Smooth muscle cell (in vitro differentiated cells): ENCODE measurements around the gene AMBP. TPM values are rescaled to one million over a fixed set of nuclear protein-coding genes. Genes with fewer than 3 reads are reported as not detected.

Experiments used
- DNase-seq: peaks from one replicate; lab custom pipeline; 2025; ENCODE audit not compliant: unreplicated experiment; lab: John Stamatoyannopoulos, UW
- H2AFZ ChIP-seq: fragments of 200-600 bp; sonication (generic); 2 replicates; pipeline ENCODE4 v1.6.0; 2016; ENCODE audit warnings: antibody characterized with exemption, low read depth, mild to moderate bottlenecking
- H3F3A ChIP-seq: fragments of 200-600 bp; sonication (generic); 2 replicates; pipeline ENCODE4 v1.6.0; 2017; ENCODE audit warnings: antibody characterized with exemption, low read depth
- H3K27ac ChIP-seq: fragments of 200-600 bp; sonication (generic); 2 replicates; pipeline ENCODE4 v1.5.1; 2016; ENCODE audit warnings: low read depth, mild to moderate bottlenecking
- H3K27me3 ChIP-seq: fragments of 200-600 bp; sonication (generic); 2 replicates; pipeline ENCODE4 v1.6.1; 2016; ENCODE audit warnings: low read depth, mild to moderate bottlenecking
- H3K36me3 ChIP-seq: fragments of 200-600 bp; sonication (generic); 2 replicates; pipeline ENCODE4 v1.5.1; 2016; ENCODE audit warnings: low read depth
- H3K4me1 ChIP-seq: fragments of 200-600 bp; sonication (generic); 2 replicates; pipeline ENCODE4 v1.5.1; 2016; ENCODE audit warnings: low read depth
- H3K4me2 ChIP-seq: fragments of 200-600 bp; sonication (generic); 2 replicates; pipeline ENCODE4 v1.6.0; 2016; ENCODE audit warnings: mild to moderate bottlenecking
- H3K4me3 ChIP-seq: fragments of 200-600 bp; sonication (generic); 2 replicates; pipeline ENCODE4 v1.5.1; 2016; ENCODE audit warnings: mild to moderate bottlenecking
- H3K79me2 ChIP-seq: fragments of 200-600 bp; sonication (generic); 2 replicates; pipeline ENCODE4 v1.6.0; 2016; ENCODE audit warnings: low read depth, mild to moderate bottlenecking
- H3K9ac ChIP-seq: fragments of 200-600 bp; sonication (generic); 2 replicates; pipeline ENCODE4 v1.6.0; 2016; ENCODE audit warnings: low read depth
- H3K9me3 ChIP-seq: fragments of 200-600 bp; sonication (generic); replicated peaks from 2 replicates; pipeline ENCODE4 v1.5.1; 2016; ENCODE audit warnings: low read depth
- H4K20me1 ChIP-seq: fragments of 200-600 bp; sonication (generic); 2 replicates; pipeline ENCODE4 v1.6.0; 2016; ENCODE audit warnings: low read depth
- CTCF ChIP-seq: fragments of 200-600 bp; sonication (generic); IDR thresholded peaks from 2 replicates; pipeline ENCODE4 v1.5.1; 2017; ENCODE audit warnings: borderline replicate concordance, mild to moderate bottlenecking, antibody characterized with exemption; ENCODE audit not compliant: insufficient read depth, poor library complexity, severe bottlenecking
- WGBS: methylation state at CpG from one replicate; pipeline ENCODE4 v1.1.7; 2016; ENCODE audit warnings: low lambda C conversion rate; 5-methylcytosine and 5-hydroxymethylcytosine counted together
- polyA plus RNA-seq: library from polyadenylated mRNA; unstranded; fragments of >200 nt; fragmentation: Nextera tagmentation; extraction: Ambion mirVana; gene quantifications from 2 replicates; pipeline ENCODE4 v1.2.1, GENCODE V29; 2016
- total RNA-seq: library from RNA; depleted of rRNA; stranded (reverse); fragments of >200 nt; gene quantifications from 2 replicates; pipeline ENCODE4 v1.2.3, GENCODE V29; 2014

The AMBP gene
- total and polyA plus RNA-seq, 2 experiments from 2014 or later, result 0.35 TPM; not detected in 1

GRCh38 chr9:114070188-114071103, 7.7 kb downstream of the AMBP start:
- no peaks in the 10 kb centered on the region for H3K79me2 ChIP-seq
- H2AFZ ChIP-seq, result no peak overlapping the region
- H3K27ac ChIP-seq, result no peak overlapping the region
- TF ChIP-seq CTCF, result no peak
- H4K20me1 ChIP-seq, result no peaks in the 10 kb centered on the region
- H3K27me3 ChIP-seq, result peaks cover 14% of the 10 kb centered on the region
- 97% methylated on average over 16 of the region's 17 CpGs for WGBS
- no peaks in the 10 kb centered on the region for H3K9me3 ChIP-seq
- H3K4me3 ChIP-seq, result no peak overlapping the region
- no peaks in the 10 kb centered on the region for H3K36me3 ChIP-seq
- no peaks in the 10 kb centered on the region for H3F3A ChIP-seq
- H3K4me2 ChIP-seq, result no peak overlapping the region
- no peak for DNase-seq
- no peaks in the 10 kb centered on the region for H3K4me1 ChIP-seq
- H3K9ac ChIP-seq, result no peak overlapping the region

- DNase-seq, result no peak
- Histone ChIP-seq H3K27ac (no peak overlapping the region), H3K9me3 (no peaks in the 10 kb centered on the region), H4K20me1 (no peaks in the 10 kb centered on the region), H3K79me2 (no peaks in the 10 kb centered on the region), H3K4me3 (no peak overlapping the region), H2AFZ (no peak overlapping the region), H3K4me1 (no peaks in the 10 kb centered on the region), H3K36me3 (no peaks in the 10 kb centered on the region), H3F3A (no peaks in the 10 kb centered on the region), H3K4me2 (no peak overlapping the region), H3K9ac (no peak overlapping the region), H3K27me3 (peaks cover 10% of the 10 kb centered on the region)
- WGBS, result 84% methylated on average over 9 of the region's 9 CpGs
- TF ChIP-seq CTCF, result no peak
These were observed 8.5 kb downstream of the AMBP start for GRCh38 chr9:114069476-114070187.

- H3K79me2 ChIP-seq, result no peaks in the 10 kb centered on the region
- peaks cover 7% of the 10 kb centered on the region for H3K27me3 ChIP-seq
- H4K20me1 ChIP-seq, result no peaks in the 10 kb centered on the region
- no peak overlapping the region for H3K4me3 ChIP-seq
- no peak overlapping the region for H3K4me2 ChIP-seq
- no peak for TF ChIP-seq CTCF
- no peak overlapping the region for H3K27ac ChIP-seq
- no peak for DNase-seq
- no peaks in the 10 kb centered on the region for H3K4me1 ChIP-seq
- H3K9ac ChIP-seq, result no peak overlapping the region
- H3K36me3 ChIP-seq, result no peaks in the 10 kb centered on the region
- H2AFZ ChIP-seq, result no peak overlapping the region
- no peaks in the 10 kb centered on the region for H3K9me3 ChIP-seq
- H3F3A ChIP-seq, result no peaks in the 10 kb centered on the region
- 89% methylated on average over 8 of the region's 8 CpGs for WGBS
These were observed 12.8 kb downstream of the AMBP start for GRCh38 chr9:114065304-114065703.
